Muscle layer of duodenum (tissue), 2 donors: ENCODE measurements around the gene TNIP2.
"Not testable (repeated sequence)": the region's sequence is repeated elsewhere in the genome, so short reads cannot be mapped to it uniquely, and the experiment has no call there.

Source experiments
- H3K27ac ChIP-seq: one replicate; pipeline ENCODE4 v1.7.0; 2013; ENCODE audit warnings: mild to moderate bottlenecking, low read length
- H3K27me3 ChIP-seq: one replicate; pipeline ENCODE4 v1.7.0; 2013; ENCODE audit warnings: low read depth, mild to moderate bottlenecking, control low read depth, low read length
- H3K36me3 ChIP-seq, 2 donors: one replicate each; pipeline ENCODE4 v1.7.0; 2013; ENCODE audit warnings: low read length in 2 of 2, control low read depth in 1 of 2, mild to moderate bottlenecking in 1 of 2; ENCODE audit not compliant: insufficient read depth in 2 of 2, control insufficient read depth in 1 of 2
- H3K4me1 ChIP-seq, 2 donors: one replicate each; pipeline ENCODE4 v1.7.0; 2013; ENCODE audit warnings: low read length in 2 of 2, mild to moderate bottlenecking in 2 of 2, control low read depth in 1 of 2, moderate library complexity in 1 of 2; ENCODE audit not compliant: insufficient read depth in 2 of 2, control insufficient read depth in 1 of 2
- H3K4me3 ChIP-seq, 2 donors: one replicate each; pipeline ENCODE4 v1.7.0; 2013; ENCODE audit warnings: low read length in 2 of 2, low read depth in 1 of 2, mild to moderate bottlenecking in 1 of 2
- H3K9me3 ChIP-seq, 2 donors: one replicate each; pipeline ENCODE4 v1.7.0; 2013; ENCODE audit warnings: low read length in 2 of 2, control low read depth in 1 of 2, mild to moderate bottlenecking in 1 of 2; ENCODE audit not compliant: control insufficient read depth in 1 of 2
- donor health status: healthy.

The TNIP2 gene

DNA sequence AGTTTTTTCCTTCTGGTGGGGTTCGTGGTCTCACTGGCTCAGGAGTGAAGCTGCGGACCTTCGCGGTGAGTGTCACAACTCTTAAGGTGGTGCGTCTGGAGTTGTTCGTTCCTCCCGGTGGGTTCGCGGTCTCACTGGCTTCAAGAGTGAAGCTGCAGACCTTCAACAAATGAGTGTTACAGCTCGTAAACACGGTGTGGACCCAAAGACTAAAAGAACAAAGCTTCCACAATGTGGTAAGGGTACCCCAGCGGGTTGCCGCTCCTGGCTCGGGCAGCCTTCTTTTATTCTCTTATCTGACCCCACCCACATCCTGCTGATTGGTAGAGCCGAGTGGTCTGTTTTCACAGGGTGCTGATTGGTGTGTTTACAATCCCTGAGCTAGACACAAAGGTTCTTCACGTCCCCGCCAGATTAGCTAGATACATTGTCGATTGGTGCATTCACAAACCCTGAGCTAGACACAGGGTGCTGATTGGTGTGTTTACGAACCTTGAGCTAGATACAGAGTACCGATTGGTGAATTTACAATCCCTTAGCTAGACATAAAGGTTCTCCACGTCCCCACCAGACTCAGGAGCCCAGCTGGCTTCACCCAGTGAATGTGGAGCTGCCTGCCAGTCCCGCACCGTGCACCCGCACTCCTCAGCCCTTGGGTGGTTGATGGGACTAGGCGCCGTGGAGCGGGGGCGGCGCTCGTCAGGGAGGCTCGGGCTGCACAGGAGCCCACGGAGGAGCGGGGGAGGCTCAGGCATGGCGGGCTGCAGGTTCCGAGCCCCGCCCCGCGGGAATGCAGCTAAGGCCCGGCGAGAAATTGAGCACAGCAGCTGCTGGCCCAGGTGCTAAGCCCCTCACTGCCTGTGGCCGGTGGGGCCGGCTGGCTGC, 6.6 kb upstream of the TNIP2 start:
- not testable (repeated sequence) for H3K27ac ChIP-seq

DNA sequence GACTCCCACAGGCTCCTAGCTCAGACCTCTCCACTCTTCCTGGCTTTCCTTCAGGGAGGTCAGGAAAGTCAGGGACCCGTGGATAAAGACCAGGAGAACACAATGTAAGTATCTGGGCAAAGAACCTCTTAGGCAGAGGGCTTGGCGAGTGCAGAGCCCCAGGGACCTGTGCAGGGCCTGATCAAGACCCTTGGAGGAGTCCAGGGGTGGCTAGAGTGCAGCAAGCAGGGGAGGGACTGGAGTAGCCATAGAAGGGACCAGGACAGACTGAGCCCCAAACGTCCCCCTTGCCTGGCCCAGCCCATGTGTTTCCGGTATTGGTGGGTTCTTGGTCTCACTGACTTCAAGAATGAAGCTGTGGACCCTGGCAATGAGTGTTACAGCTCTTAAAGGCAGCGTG, 5.9 kb upstream of the TNIP2 start:
- Histone ChIP-seq H3K36me3 (no peaks in the 10 kb centered on the region), H3K27me3 (no peaks in the 10 kb centered on the region), H3K4me3 (no peak overlapping the region), H3K27ac (peak overlapping the region; percentile 32), H3K4me1 (peaks cover 0 to 4% of the 10 kb centered on the region in 2 donors), H3K9me3 (no peaks in the 10 kb centered on the region)

More for the DNA sequence above, 6.6 kb upstream of the TNIP2 start:
- not testable (repeated sequence) for H3K27me3 ChIP-seq, H3K4me1 ChIP-seq, H3K9me3 ChIP-seq, H3K4me3 ChIP-seq, H3K36me3 ChIP-seq

DNA sequence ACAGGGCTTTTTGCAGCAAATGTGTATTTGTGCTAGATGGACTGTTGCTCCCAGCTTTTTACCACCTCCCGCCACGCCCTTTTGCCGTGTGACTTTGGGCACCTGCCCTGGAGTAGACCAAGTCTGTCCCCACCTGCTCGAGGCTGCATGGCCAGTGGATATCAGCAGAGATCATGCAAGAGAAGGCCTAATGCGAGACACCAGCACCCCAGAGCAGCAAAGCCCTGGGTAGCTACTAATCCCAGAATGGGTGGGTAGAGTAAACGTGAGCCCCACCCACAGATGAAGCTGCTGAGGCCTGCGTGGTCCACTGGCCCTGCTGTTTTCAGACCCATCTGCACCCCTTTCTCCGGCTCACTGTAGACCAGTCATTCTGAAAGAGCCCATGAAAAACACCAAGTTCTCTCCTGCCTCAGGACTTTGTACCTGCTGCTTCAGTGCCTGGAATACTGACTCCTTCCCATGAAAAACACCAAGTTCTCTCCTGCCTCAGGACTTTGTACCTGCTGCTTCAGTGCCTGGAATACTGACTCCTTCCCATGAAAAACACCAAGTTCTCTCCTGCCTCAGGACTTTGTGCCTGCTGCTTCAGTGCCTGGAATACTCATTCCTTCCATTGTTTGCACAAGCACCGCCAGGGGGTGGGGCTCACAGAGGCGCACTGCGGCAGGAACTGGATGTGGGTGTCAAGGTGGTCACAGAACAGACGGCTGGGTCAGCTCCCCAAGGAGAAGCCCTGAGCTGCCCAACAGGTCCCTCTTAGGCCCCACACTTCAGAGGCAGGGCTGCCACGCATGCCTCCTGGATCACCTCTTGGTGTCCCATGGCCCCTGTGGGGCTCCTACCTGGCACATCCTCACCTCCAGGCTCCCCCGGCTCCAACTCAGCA, 5.1 kb upstream of the TNIP2 start:
- Histone ChIP-seq H3K36me3 (no peaks in the 10 kb centered on the region), H3K4me1 (peaks cover 0 to 4% of the 10 kb centered on the region in 2 donors), H3K4me3 (no peak overlapping the region), H3K9me3 (no peaks in the 10 kb centered on the region), H3K27ac (peak overlapping the region; percentile 83), H3K27me3 (no peaks in the 10 kb centered on the region)

DNA sequence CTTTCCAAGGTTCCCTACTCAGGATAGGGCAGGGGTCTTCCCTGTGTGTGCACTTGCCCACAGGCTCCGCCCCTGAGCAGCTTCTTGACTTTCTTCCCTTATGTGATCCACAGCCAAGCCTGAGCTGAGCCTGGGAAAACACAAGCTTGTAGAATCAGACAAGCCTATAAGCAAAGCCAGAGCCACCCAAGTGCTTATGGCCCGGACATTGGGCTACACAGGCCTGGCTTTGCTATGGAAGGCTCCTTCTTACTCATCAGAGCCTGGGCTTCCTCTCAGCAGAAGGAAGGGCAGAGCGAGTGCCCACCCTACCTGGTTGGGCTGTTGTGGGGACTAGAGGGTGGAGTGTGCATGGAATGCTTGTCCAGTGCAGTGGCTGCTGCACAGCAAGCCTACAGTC, 1.3 kb upstream of the TNIP2 start:
- H3K9me3 ChIP-seq = no peaks in the 10 kb centered on the region
- H3K4me1 ChIP-seq = peaks cover 0 to 11% of the 10 kb centered on the region in 2 donors
- H3K36me3 ChIP-seq = no peaks in the 10 kb centered on the region
- H3K4me3 ChIP-seq = no peak overlapping the region
- H3K27ac ChIP-seq = no peak overlapping the region
- no peaks in the 10 kb centered on the region for H3K27me3 ChIP-seq

DNA sequence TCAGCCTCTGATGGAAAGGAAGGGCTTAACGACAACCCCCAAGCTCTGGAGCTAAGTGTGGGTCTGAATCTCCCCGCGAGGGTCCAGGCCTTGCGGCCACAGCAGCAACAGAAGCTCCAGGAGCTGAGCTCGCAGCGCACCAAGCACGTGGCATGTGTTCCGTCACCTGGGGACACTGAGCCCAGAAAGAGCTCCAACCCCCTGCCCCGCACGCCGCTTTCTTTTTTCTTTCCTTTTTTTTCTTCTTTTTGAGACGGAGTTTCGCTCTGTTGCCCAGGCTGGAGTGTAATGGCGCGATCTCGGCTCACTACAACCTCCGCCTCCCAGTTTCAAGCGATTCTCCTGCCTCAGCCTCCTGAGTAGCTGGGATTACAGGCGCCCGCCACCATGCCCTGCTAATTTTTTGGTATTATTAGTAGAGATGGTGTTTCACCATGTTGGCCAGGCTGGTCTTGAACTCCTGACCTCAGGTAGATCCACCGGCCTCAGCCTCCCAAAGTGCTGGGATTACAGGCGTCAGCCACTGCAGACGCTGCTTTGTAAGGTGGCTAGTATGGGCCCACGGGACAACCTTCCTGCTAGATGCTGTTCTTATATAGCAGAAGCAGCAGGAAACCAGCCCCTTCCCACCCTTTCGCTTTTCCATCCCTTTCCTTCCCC, 685 bp upstream of the TNIP2 start:
- H3K27me3 ChIP-seq = no peaks in the 10 kb centered on the region
- H3K27ac ChIP-seq = peak overlapping the region; percentile 56
- H3K4me3 ChIP-seq = peak overlapping the region; percentile 50 to 51
- H3K36me3 ChIP-seq = no peaks in the 10 kb centered on the region
- no peaks in the 10 kb centered on the region for H3K9me3 ChIP-seq
- peaks cover 0 to 11% of the 10 kb centered on the region in 2 donors for H3K4me1 ChIP-seq

DNA sequence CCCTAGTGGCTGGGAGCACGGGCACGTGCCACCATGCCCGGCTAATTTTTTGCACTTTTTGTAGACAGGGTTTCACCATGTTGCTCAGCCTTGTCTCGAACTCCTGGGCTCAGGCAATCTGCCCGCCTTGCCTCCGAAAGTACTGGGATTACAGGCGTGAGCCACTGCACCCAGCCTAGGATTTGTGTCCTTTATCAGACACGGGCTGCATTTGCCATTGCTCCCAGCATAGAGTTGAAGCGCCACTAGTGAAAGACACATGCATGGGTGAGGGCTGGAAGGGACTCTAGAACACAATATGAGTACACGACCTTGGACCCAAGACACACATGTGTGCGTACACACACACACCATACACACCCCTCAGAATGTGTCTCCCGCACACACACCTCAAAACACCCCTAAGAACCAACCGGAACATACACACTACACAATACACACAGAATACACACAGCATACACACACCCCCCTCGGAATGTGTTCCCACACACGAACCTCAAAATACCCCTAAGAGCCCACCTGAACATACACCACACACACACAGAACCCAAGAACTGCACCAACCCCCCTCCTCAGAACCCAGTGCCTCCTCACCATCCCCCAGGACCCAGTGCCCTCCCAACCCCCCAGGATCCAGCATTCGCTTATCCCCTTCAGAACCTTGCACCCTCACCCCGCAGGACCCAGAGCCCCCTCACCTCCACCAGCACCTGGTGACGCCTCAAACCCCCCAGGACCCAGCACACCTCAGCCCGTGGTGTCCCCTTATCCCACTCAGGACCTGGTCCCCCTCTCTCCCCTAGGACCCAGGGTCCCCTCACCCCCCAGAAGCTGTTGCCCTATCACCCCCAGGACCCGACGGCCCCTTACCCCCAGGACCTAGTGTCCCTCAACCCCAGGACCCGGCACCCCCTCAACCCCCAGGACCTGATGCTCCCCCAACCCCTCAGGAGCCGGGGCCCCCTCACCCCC, 1.0 kb downstream of the TNIP2 start:
- Histone ChIP-seq H3K27me3 (no peaks in the 10 kb centered on the region), H3K27ac (peak overlapping the region; percentile 27), H3K36me3 (no peaks in the 10 kb centered on the region), H3K4me3 (peak overlapping the region; percentile 57 to 84), H3K4me1 (peaks cover 7 to 20% of the 10 kb centered on the region in 2 donors), H3K9me3 (no peaks in the 10 kb centered on the region)

DNA sequence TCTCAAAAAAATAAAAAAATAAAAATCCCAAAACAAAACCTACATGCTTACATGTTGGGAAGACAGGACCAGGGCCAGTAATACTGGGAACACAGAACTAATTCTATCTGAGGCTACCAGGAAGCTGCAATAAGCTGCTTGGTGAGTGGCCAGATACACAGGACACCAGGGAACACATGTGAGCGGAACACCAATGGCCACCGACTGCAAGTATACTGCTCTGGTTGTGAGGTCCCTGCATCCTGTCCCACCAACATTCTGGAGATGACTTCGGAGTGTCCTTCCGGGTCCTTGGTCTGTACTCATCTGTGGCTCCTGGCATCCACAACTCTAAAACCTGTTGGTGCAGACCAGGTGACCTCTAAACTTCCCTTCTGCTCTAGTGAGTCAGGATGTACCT, 2.7 kb downstream of the TNIP2 start:
- Histone ChIP-seq H3K4me3 (no peak overlapping the region), H3K4me1 (peaks cover 7 to 20% of the 10 kb centered on the region in 2 donors), H3K27ac (no peak overlapping the region)

DNA sequence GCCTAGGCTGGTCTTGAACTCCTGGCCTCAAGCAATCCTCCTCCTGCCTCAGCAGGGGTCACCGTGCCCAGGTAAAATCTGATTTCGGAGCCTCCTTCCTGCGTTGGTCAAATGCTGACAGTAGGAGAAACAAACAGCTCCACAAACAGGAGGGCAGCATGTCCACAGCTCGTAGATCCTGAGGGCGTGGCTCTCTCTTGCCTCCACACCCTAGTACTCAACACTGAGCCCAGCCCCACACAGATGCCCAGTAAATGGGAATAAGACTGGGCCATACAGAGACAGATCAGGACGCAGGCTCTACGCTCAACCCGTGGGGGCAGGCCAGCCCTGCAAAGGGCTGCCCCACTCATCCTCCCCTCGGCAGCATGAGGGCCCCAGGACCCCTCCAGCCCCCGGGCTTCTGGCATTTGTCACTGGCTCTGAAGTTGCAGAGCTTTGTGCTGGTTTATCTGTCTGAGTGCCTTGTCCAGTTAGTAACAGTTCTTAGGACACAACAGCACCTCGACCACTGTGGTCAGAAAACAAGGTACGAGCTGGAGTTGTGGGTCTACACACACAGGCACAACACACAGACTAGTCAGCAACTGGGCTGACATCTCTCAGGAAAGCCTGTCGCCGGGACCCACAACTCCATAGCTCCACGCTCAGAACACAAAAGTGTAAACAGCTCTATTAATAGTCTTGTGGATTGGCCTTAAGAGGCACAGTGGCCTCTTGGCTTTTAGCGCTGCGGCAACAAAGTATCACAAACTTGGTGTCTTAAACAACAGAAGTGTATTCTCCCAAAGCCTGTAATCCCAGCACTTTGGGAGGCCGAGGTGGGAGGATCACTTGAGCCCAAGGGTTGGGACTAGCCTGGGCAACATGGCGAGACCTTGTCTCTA, 5.2 kb downstream of the TNIP2 start:
- Histone ChIP-seq H3K4me1 (peaks cover 7 to 20% of the 10 kb centered on the region in 2 donors), H3K9me3 (no peaks in the 10 kb centered on the region), H3K27ac (no peak overlapping the region), H3K36me3 (peaks cover 19% of the 10 kb centered on the region in 2 donors), H3K27me3 (no peaks in the 10 kb centered on the region), H3K4me3 (no peak overlapping the region)

More for the DNA sequence above, 2.7 kb downstream of the TNIP2 start:
- Histone ChIP-seq H3K36me3 (no peaks in the 10 kb centered on the region), H3K9me3 (no peaks in the 10 kb centered on the region), H3K27me3 (no peaks in the 10 kb centered on the region)

DNA sequence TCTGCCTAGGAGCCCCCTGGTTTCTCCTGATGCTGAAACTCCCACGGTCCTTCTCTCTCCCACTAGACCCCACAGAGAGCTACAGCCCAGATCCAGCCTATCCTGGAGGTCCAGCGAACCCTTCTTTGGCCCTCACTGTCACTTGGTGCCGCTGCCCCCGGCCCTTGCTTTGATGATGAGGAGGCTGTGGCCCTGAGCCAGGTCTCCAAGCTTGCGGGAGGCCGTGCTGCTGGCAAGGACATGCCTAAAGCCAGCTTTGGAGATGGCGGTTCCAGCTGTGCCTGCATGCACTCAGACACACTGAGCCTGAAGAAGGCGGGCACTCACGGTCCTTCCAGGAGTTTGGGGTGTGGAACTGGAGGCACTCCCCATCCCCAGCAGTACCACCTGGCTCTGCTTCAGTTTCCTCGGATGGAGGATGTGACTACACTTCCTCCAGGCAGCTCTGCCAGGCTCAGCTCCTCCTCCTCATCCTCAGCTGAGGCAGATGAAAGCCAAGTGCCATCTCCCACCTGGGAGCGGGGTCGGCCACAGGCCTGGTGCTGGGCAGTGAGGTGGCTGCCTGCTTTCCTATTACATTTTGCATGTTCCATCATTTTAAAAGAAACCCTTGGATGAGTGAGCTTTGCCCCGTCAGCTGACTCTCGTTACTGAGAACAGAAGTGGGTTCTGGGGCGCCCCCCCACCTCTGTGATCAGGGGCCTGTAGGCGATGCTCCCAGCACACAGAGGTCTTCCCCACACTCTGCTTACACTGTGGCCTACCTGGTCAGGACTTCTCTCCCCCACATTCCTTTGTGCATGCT, 9.0 kb downstream of the TNIP2 start:
- H3K9me3 ChIP-seq = no peaks in the 10 kb centered on the region
- H3K27me3 ChIP-seq = no peaks in the 10 kb centered on the region
- peaks cover 7 to 10% of the 10 kb centered on the region in 2 donors for H3K4me1 ChIP-seq
- no peak overlapping the region for H3K4me3 ChIP-seq
- peaks cover 44 to 57% of the 10 kb centered on the region in 2 donors for H3K36me3 ChIP-seq
- peak overlapping the region; percentile 20 for H3K27ac ChIP-seq
